ENCODE results near the gene TMEM61.

The TMEM61 gene

GRCh38 chr1:54981466-54981865 lies 1.0 kb downstream of the TMEM61 start:
- Mint-ChIP-seq H3K4me3 (peak overlapping the region in 1 of 2 donors; percentile 39), H3K9me3 (no peaks in the 10 kb centered on the region), H3K27ac (no peak overlapping the region), H3K4me1 (ENCODE audit: low read depth in 2 of 2) (peaks cover 0 to 3% of the 10 kb centered on the region in 2 donors), H3K27me3 (peaks cover 44 to 77% of the 10 kb centered on the region in 2 donors), H3K36me3 (ENCODE audit: insufficient read depth) (no peaks in the 10 kb centered on the region)
- DNase-seq (no peak), ATAC-seq (replicated peaks) (no peak)

- H3K27ac Mint-ChIP-seq: no peak overlapping the region
- no peak overlapping the region for H3K4me3 Mint-ChIP-seq
- H3K36me3 Mint-ChIP-seq (ENCODE audit: insufficient read depth): no peaks in the 10 kb centered on the region
Observed at GRCh38 chr1:54982739-54983138, 2.3 kb downstream of the TMEM61 start.

GRCh38 chr1:54984131-54984842 lies 3.9 kb downstream of the TMEM61 start:
- no peaks in the 10 kb centered on the region for H3K36me3 Mint-ChIP-seq (ENCODE audit: insufficient read depth)
- peaks cover 0 to 3% of the 10 kb centered on the region in 2 donors for H3K4me1 Mint-ChIP-seq (ENCODE audit: low read depth in 2 of 2)
- no peak for ATAC-seq (replicated peaks)
- H3K4me3 Mint-ChIP-seq: no peak overlapping the region
- H3K27ac Mint-ChIP-seq: no peak overlapping the region
- DNase-seq: no peak
- no peaks in the 10 kb centered on the region for H3K9me3 Mint-ChIP-seq
- H3K27me3 Mint-ChIP-seq: peaks cover 37 to 67% of the 10 kb centered on the region in 2 donors

More at GRCh38 chr1:54982739-54983138, 2.3 kb downstream of the TMEM61 start:
- DNase-seq (no peak), ATAC-seq (replicated peaks) (no peak)
- Mint-ChIP-seq H3K9me3 (no peaks in the 10 kb centered on the region), H3K4me1 (ENCODE audit: low read depth in 2 of 2) (peaks cover 0 to 3% of the 10 kb centered on the region in 2 donors), H3K27me3 (peaks cover 43 to 80% of the 10 kb centered on the region in 2 donors)

GRCh38 chr1:54985556-54985955 lies 5.1 kb downstream of the TMEM61 start:
- DNase-seq (no peak), ATAC-seq (replicated peaks) (no peak)
- no peaks in the 10 kb centered on the region for H3K36me3 Mint-ChIP-seq (ENCODE audit: insufficient read depth)
- H3K4me3 Mint-ChIP-seq: no peak overlapping the region
- H3K4me1 Mint-ChIP-seq (ENCODE audit: low read depth in 2 of 2): peaks cover 0 to 3% of the 10 kb centered on the region in 2 donors
- no peak overlapping the region for H3K27ac Mint-ChIP-seq
- no peaks in the 10 kb centered on the region for H3K9me3 Mint-ChIP-seq
- H3K27me3 Mint-ChIP-seq: peaks cover 30 to 56% of the 10 kb centered on the region in 2 donors

GRCh38 chr1:54986025-54986424 lies 5.6 kb downstream of the TMEM61 start:
- H3K36me3 Mint-ChIP-seq (ENCODE audit: insufficient read depth): no peaks in the 10 kb centered on the region
- H3K4me1 Mint-ChIP-seq (ENCODE audit: low read depth in 2 of 2): peaks cover 0 to 2% of the 10 kb centered on the region in 2 donors
- peaks cover 27 to 52% of the 10 kb centered on the region in 2 donors for H3K27me3 Mint-ChIP-seq
- no peak overlapping the region for H3K27ac Mint-ChIP-seq
- DNase-seq (no peak), ATAC-seq (replicated peaks) (no peak)
- H3K9me3 Mint-ChIP-seq: no peaks in the 10 kb centered on the region
- no peak overlapping the region for H3K4me3 Mint-ChIP-seq

- H3K27ac Mint-ChIP-seq: no peak overlapping the region
- H3K9me3 Mint-ChIP-seq: no peaks in the 10 kb centered on the region
- no peaks in the 10 kb centered on the region for H3K36me3 Mint-ChIP-seq (ENCODE audit: insufficient read depth)
- DNase-seq (no peak), ATAC-seq (replicated peaks) (no peak)
- H3K27me3 Mint-ChIP-seq: peaks cover 22 to 47% of the 10 kb centered on the region in 2 donors
- no peaks in the 10 kb centered on the region for H3K4me1 Mint-ChIP-seq (ENCODE audit: low read depth in 2 of 2)
- H3K4me3 Mint-ChIP-seq: no peak overlapping the region
Observed at GRCh38 chr1:54986533-54986932, 6.1 kb downstream of the TMEM61 start.

GRCh38 chr1:54987427-54987826 lies 7.0 kb downstream of the TMEM61 start:
- no peak overlapping the region for H3K4me3 Mint-ChIP-seq
- DNase-seq (no peak), ATAC-seq (replicated peaks) (no peak)
- no peaks in the 10 kb centered on the region for H3K36me3 Mint-ChIP-seq (ENCODE audit: insufficient read depth)
- H3K4me1 Mint-ChIP-seq (ENCODE audit: low read depth in 2 of 2): no peaks in the 10 kb centered on the region
- peaks cover 13 to 38% of the 10 kb centered on the region in 2 donors for H3K27me3 Mint-ChIP-seq
- no peaks in the 10 kb centered on the region for H3K9me3 Mint-ChIP-seq
- H3K27ac Mint-ChIP-seq: no peak overlapping the region

GRCh38 chr1:54987919-54988705 lies 7.7 kb downstream of the TMEM61 start:
- Mint-ChIP-seq H3K27ac (no peak overlapping the region), H3K36me3 (ENCODE audit: insufficient read depth) (no peaks in the 10 kb centered on the region), H3K9me3 (no peaks in the 10 kb centered on the region), H3K27me3 (peaks cover 9 to 33% of the 10 kb centered on the region in 2 donors), H3K4me3 (no peak overlapping the region), H3K4me1 (ENCODE audit: low read depth in 2 of 2) (no peaks in the 10 kb centered on the region)
- ATAC-seq (replicated peaks): no peak
- no peak for DNase-seq

GRCh38 chr1:54988975-54989374 lies 8.5 kb downstream of the TMEM61 start:
- H3K27ac Mint-ChIP-seq: no peak overlapping the region
- H3K9me3 Mint-ChIP-seq: no peaks in the 10 kb centered on the region
- H3K36me3 Mint-ChIP-seq (ENCODE audit: insufficient read depth): no peaks in the 10 kb centered on the region
- H3K4me3 Mint-ChIP-seq: no peak overlapping the region
- no peak for ATAC-seq (replicated peaks)
- peaks cover 2 to 24% of the 10 kb centered on the region in 2 donors for H3K27me3 Mint-ChIP-seq
- no peak for DNase-seq
- peaks cover 0 to under 1% of the 10 kb centered on the region in 2 donors for H3K4me1 Mint-ChIP-seq (ENCODE audit: low read depth in 2 of 2)

GRCh38 chr1:54989473-54989872 lies 9.0 kb downstream of the TMEM61 start:
- no peak overlapping the region for H3K4me3 Mint-ChIP-seq
- peaks cover 0 to 21% of the 10 kb centered on the region in 2 donors for H3K27me3 Mint-ChIP-seq
- H3K27ac Mint-ChIP-seq: no peak overlapping the region
- H3K4me1 Mint-ChIP-seq (ENCODE audit: low read depth in 2 of 2): peaks cover 0 to 3% of the 10 kb centered on the region in 2 donors
- H3K36me3 Mint-ChIP-seq (ENCODE audit: insufficient read depth): no peaks in the 10 kb centered on the region
- DNase-seq (no peak), ATAC-seq (replicated peaks) (no peak)
- H3K9me3 Mint-ChIP-seq: no peaks in the 10 kb centered on the region

GRCh38 chr1:54989968-54990810 lies 9.8 kb downstream of the TMEM61 start:
- no peaks in the 10 kb centered on the region for H3K36me3 Mint-ChIP-seq (ENCODE audit: insufficient read depth)
- no peak overlapping the region for H3K4me3 Mint-ChIP-seq
- peaks cover 5 to 8% of the 10 kb centered on the region in 2 donors for H3K4me1 Mint-ChIP-seq (ENCODE audit: low read depth in 2 of 2)
- no peaks in the 10 kb centered on the region for H3K9me3 Mint-ChIP-seq
- no peak overlapping the region for H3K27ac Mint-ChIP-seq
- peaks cover 0 to 27% of the 10 kb centered on the region in 2 donors for H3K27me3 Mint-ChIP-seq
- ATAC-seq (replicated peaks) (no peak), DNase-seq (no peak)

GRCh38 chr1:54990916-54991315 lies 10.5 kb downstream of the TMEM61 start:
- Mint-ChIP-seq H3K36me3 (ENCODE audit: insufficient read depth) (peaks cover 2% of the 10 kb centered on the region), H3K4me1 (ENCODE audit: low read depth in 2 of 2) (peaks cover 12 to 15% of the 10 kb centered on the region in 2 donors), H3K27me3 (peaks cover 0 to 27% of the 10 kb centered on the region in 2 donors), H3K4me3 (no peak overlapping the region), H3K9me3 (no peaks in the 10 kb centered on the region), H3K27ac (no peak overlapping the region)
- no peak for ATAC-seq (replicated peaks)
- no peak for DNase-seq

GRCh38 chr1:54991939-54992338 lies 11.5 kb downstream of the TMEM61 start:
- peaks cover 0 to 27% of the 10 kb centered on the region in 2 donors for H3K27me3 Mint-ChIP-seq
- ATAC-seq (replicated peaks) (no peak), DNase-seq (no peak)
- H3K36me3 Mint-ChIP-seq (ENCODE audit: insufficient read depth): peaks cover 5% of the 10 kb centered on the region
- H3K4me3 Mint-ChIP-seq: no peak overlapping the region
- H3K4me1 Mint-ChIP-seq (ENCODE audit: low read depth in 2 of 2): peaks cover 20 to 23% of the 10 kb centered on the region in 2 donors
- H3K27ac Mint-ChIP-seq: no peak overlapping the region
- no peaks in the 10 kb centered on the region for H3K9me3 Mint-ChIP-seq

Data from effector memory CD8-positive, alpha-beta T cell (primary cell).